Measurements from ENCODE around the gene NUAK2.

DNA sequence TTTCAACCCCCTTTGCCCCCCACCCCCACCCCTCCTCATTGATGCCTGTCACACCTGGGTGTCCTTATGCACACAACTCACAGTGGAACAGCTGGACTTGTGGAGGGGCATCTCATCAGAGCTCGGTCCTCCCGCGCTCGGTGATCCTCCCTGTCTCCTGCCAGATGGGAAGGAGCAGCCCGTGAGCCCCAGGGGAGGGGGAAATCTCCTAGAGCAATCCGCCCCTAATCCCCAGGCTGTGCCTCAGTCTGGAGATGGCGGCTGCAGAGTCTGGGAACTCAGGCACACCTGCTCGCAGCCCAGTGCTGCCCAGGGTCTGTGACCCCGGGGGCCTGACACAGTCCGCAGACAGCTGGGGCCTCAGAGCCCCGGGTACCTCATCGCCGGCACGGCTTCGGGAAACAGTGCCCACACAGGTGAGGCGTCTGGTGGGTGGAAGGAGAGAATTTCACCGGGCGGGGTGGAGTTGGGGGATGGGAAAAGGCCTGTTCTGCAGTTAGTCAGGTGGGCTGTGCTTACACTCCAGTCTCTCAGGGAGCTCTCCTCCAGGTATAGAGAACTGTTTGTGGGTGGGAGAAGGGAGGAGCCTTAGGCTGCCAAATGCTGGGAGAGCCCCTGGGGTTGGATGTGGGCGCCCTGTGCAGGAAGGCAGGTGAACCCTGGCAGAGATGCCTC, 64.5 kb downstream of the NUAK2 start:
- TF ChIP-seq, protein P1, sequence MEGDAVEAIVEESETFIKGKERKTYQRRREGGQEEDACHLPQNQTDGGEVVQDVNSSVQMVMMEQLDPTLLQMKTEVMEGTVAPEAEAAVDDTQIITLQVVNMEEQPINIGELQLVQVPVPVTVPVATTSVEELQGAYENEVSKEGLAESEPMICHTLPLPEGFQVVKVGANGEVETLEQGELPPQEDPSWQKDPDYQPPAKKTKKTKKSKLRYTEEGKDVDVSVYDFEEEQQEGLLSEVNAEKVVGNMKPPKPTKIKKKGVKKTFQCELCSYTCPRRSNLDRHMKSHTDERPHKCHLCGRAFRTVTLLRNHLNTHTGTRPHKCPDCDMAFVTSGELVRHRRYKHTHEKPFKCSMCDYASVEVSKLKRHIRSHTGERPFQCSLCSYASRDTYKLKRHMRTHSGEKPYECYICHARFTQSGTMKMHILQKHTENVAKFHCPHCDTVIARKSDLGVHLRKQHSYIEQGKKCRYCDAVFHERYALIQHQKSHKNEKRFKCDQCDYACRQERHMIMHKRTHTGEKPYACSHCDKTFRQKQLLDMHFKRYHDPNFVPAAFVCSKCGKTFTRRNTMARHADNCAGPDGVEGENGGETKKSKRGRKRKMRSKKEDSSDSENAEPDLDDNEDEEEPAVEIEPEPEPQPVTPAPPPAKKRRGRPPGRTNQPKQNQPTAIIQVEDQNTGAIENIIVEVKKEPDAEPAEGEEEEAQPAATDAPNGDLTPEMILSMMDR (IDR thresholded peaks at IDR 0.05) = no peak
- TF ChIP-seq POLR2A (IDR thresholded peaks at IDR 0.05) (no peak), EP300 (IDR thresholded peaks at IDR 0.05) (no peak), POLR2AphosphoS5 (IDR thresholded peaks at IDR 0.05) (no peak)

Measured in upper lobe of left lung (tissue), 4 donors.